GM21717 (cell line): ENCODE results near the gene HSPB7.
"Not testable (repeated sequence)": the region's sequence is repeated elsewhere in the genome, so short reads cannot be mapped to it uniquely, and the experiment has no call there.

Source experiments
- ATAC-seq: cut with Tn5 transposase; IDR thresholded peaks from one replicate; pipeline ENCODE4 v1.9.1; 2021; ENCODE audit warnings: mild to moderate bottlenecking, moderate library complexity; ENCODE audit not compliant: unreplicated experiment

Gene HSPB7

GRCh38 chr1:16051039-16051438 lies 33.2 kb upstream of the HSPB7 start:
- no peak for ATAC-seq

- ATAC-seq: no peak
Measured at GRCh38 chr1:16050328-16050727, 32.5 kb upstream of the HSPB7 start.

- ATAC-seq: no peak
Measured at GRCh38 chr1:16048573-16049189, 30.8 kb upstream of the HSPB7 start.

GRCh38 chr1:16047791-16048475 lies 30.1 kb upstream of the HSPB7 start:
- ATAC-seq: no peak

GRCh38 chr1:16046842-16047241 lies 29.0 kb upstream of the HSPB7 start:
- ATAC-seq: no peak

GRCh38 chr1:16043950-16044349 lies 26.1 kb upstream of the HSPB7 start:
- no peak for ATAC-seq

- no peak for ATAC-seq
Measured at GRCh38 chr1:16043521-16043920, 25.7 kb upstream of the HSPB7 start, which contains the start of gene CLCNKB. TSS of gene CLCNKB (plus strand) at chr1:16043782. CDS start at chr1:16044493, 711 bp downstream.

- not testable (repeated sequence) for ATAC-seq
Measured at GRCh38 chr1:16042654-16043053, 24.8 kb upstream of the HSPB7 start.

- ATAC-seq: no peak
Measured at GRCh38 chr1:16042096-16042495, 24.3 kb upstream of the HSPB7 start.

GRCh38 chr1:16041200-16041599 lies 23.4 kb upstream of the HSPB7 start:
- ATAC-seq: no peak

- not testable (repeated sequence) for ATAC-seq
Measured at GRCh38 chr1:16039871-16040270, 22.0 kb upstream of the HSPB7 start.

GRCh38 chr1:16038620-16038912 lies 20.7 kb upstream of the HSPB7 start:
- no peak for ATAC-seq

GRCh38 chr1:16036461-16036860 lies 18.6 kb upstream of the HSPB7 start:
- not testable (repeated sequence) for ATAC-seq

- ATAC-seq: not testable (repeated sequence)
Measured at GRCh38 chr1:16033103-16033632, 15.3 kb upstream of the HSPB7 start.

GRCh38 chr1:16032388-16033102 lies 14.7 kb upstream of the HSPB7 start:
- no peak for ATAC-seq

GRCh38 chr1:16031551-16031950 lies 13.7 kb upstream of the HSPB7 start:
- no peak for ATAC-seq

- no peak for ATAC-seq
Measured at GRCh38 chr1:16029288-16029687, 11.4 kb upstream of the HSPB7 start.

- not testable (repeated sequence) for ATAC-seq
Measured at GRCh38 chr1:16029003-16029268, 11.1 kb upstream of the HSPB7 start.

- no peak for ATAC-seq
Measured at GRCh38 chr1:16028237-16029002, 10.6 kb upstream of the HSPB7 start.

GRCh38 chr1:16026723-16027484 lies 9.1 kb upstream of the HSPB7 start:
- ATAC-seq: no peak

- ATAC-seq: not testable (repeated sequence)
Measured at GRCh38 chr1:16026302-16026701, 8.5 kb upstream of the HSPB7 start.
